Bronchial epithelial cell (primary cell): ENCODE data around the gene GRIK4. TPM values are rescaled to one million over a fixed set of nuclear protein-coding genes. Genes with fewer than 3 reads are reported as not detected.

Experiments
- DNase-seq: peaks from one replicate; pipeline ENCODE4 v3.0.0-alpha.2; 2010; ENCODE audit warnings: low read depth
- FAIRE-seq: peaks from 2 replicates; lab custom pipeline; 2011; peaks lifted over from hg19 to GRCh38; lab: Jason Lieb, UNC
- H3K27me3 ChIP-seq: 2 replicates; pipeline ENCODE4 v1.5.1; 2011; ENCODE audit warnings: low read length; ENCODE audit not compliant: control insufficient read depth, insufficient read depth
- H3K36me3 ChIP-seq: 2 replicates; pipeline ENCODE4 v1.5.1; 2011; ENCODE audit warnings: low read length; ENCODE audit not compliant: control insufficient read depth, insufficient read depth
- H3K4me3 ChIP-seq: 2 replicates; pipeline ENCODE4 v1.5.1; 2011; ENCODE audit warnings: mild to moderate bottlenecking, low read depth, low read length, control low read depth
- total RNA-seq: library from RNA; depleted of rRNA; stranded (reverse); fragments of >200 nt; gene quantifications from 2 replicates; pipeline ENCODE4 v1.2.1, GENCODE V29; 2014
- TF ChIP-seq, protein P1 (sequence below): IDR thresholded peaks from 2 replicates; pipeline ENCODE4 v1.5.1; 2011; ENCODE audit warnings: mild to moderate bottlenecking, moderate library complexity, low read length, control low read depth, inconsistent platforms; ENCODE audit not compliant: insufficient read depth, severe bottlenecking

The GRIK4 gene
- total RNA-seq, 1 donor from 2014 or later = not detected

DNA sequence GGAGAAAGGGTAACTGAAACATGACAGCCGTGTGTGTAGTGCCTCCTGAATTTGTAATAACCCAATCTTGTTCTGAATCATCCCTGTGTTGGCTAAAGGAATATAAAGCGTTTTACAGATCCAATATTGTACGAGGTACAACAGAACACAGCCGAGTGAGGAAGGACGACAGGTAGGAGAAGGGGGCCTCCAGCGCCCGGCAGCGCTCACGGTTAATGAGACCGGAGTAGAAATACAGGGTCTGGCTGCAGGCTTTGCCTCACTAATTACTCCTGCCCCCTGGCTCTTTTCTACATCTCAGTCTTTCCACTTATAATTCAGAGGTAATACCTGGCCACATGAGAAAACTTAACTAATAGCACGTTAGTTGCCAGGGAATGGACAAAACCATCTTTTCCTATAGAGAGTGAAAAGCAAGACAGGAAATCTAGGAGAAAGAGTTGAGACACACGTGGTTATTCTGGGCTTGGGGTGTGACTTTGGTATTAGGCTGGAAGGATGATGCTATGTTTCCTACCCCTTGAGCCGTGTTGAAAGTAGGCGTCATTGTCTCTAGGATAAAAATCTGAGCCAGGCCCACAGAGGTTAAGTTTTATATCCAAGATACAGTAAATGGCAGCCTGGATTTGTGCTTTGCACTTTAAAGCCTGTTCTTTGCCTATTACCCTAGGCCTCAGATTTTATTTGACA, 54.1 kb downstream of the GRIK4 start:
- H3K36me3 ChIP-seq = no peaks in the 10 kb centered on the region
- peak; percentile 47 for DNase-seq
- H3K4me3 ChIP-seq = no peak overlapping the region
- peaks cover 5% of the 10 kb centered on the region for H3K27me3 ChIP-seq
- FAIRE-seq = no peak
- TF ChIP-seq, protein P1, sequence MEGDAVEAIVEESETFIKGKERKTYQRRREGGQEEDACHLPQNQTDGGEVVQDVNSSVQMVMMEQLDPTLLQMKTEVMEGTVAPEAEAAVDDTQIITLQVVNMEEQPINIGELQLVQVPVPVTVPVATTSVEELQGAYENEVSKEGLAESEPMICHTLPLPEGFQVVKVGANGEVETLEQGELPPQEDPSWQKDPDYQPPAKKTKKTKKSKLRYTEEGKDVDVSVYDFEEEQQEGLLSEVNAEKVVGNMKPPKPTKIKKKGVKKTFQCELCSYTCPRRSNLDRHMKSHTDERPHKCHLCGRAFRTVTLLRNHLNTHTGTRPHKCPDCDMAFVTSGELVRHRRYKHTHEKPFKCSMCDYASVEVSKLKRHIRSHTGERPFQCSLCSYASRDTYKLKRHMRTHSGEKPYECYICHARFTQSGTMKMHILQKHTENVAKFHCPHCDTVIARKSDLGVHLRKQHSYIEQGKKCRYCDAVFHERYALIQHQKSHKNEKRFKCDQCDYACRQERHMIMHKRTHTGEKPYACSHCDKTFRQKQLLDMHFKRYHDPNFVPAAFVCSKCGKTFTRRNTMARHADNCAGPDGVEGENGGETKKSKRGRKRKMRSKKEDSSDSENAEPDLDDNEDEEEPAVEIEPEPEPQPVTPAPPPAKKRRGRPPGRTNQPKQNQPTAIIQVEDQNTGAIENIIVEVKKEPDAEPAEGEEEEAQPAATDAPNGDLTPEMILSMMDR = no peak

DNA sequence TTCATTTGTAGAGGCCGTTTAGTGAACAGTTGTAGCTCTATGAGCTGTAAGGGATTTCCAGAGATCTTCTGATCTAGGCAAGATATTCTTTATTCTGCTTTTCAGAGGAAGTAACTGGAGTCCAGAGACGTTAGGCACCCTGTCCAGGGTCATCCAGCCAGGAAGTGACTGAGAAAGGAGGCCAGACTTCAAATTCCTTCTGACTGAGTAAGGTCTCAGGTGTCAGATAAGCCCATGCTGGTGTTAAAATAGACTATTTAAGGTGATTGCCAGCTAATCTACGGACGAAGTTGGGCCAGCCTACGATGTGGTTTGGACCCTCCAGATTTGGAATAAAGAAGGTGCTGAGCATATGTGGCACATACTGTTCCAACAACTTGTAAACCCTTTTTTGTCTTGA, 54.6 kb downstream of the GRIK4 start:
- FAIRE-seq (peak; percentile 64), DNase-seq (peak; percentile 84)
- H3K36me3 ChIP-seq = no peaks in the 10 kb centered on the region
- no peak overlapping the region for H3K4me3 ChIP-seq
- peaks cover 5% of the 10 kb centered on the region for H3K27me3 ChIP-seq
- TF ChIP-seq, protein P1 = no peak

DNA sequence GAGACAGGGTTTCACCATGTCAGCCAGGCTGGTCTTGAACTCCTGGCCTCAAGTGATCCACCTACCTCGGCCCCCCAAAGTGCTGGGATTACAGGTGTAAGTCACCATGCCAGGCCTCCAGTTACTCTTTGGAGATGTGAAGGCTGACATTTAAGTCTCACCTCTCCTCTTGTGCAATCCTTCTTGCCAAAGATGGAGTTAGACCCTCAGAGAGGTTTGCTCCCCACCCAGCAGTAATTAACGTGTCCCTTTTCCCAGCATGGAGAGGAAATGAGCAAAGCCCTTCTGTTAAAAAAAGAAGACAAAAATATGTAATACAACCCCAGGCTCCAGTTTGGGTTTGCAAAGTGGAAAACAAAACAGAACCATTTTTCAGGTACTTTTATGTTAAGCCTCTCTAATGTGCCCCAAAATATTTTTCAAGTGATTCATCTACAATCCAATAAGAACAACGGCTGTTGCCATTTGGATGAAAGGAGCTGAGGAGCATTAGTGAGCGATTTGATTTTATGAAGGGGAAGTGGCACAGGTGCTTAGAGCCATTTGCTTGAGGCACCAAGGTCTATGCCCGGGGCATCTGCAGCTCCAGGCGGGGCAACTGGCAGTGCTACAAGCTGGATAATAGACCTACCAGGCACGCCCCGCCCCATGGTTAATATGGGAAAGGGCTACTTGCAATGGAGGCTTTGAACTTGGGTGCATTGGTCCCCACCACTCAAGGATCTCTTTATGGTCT, 57.2 kb downstream of the GRIK4 start:
- no peak overlapping the region for H3K4me3 ChIP-seq
- no peaks in the 10 kb centered on the region for H3K27me3 ChIP-seq
- DNase-seq (no peak), FAIRE-seq (no peak)
- H3K36me3 ChIP-seq = no peaks in the 10 kb centered on the region
- TF ChIP-seq, protein P1 = no peak

- no peak for DNase-seq
- Histone ChIP-seq H3K27me3 (no peaks in the 10 kb centered on the region), H3K36me3 (no peaks in the 10 kb centered on the region), H3K4me3 (no peak overlapping the region)
- TF ChIP-seq, protein P1 = no peak
- FAIRE-seq = no peak
Observed at GRCh38 chr11:120569861-120570260, 58.3 kb downstream of the GRIK4 start.

GRCh38 chr11:120571476-120571875, 59.9 kb downstream of the GRIK4 start:
- Histone ChIP-seq H3K4me3 (no peak overlapping the region), H3K36me3 (no peaks in the 10 kb centered on the region), H3K27me3 (peaks cover under 1% of the 10 kb centered on the region)
- DNase-seq (no peak), FAIRE-seq (no peak)
- TF ChIP-seq, protein P1 = no peak
